AG08395 (cell line): ENCODE data around the gene DOK7.
A peak's percentile ranks its signal among the peaks of the same experiment; 100 is the strongest.

Experiments used
- DNase-seq: peaks from one replicate; pipeline ENCODE4 v3.0.0; 2012; ENCODE audit warnings: mixed read lengths, low spot score

The DOK7 gene

GRCh38 chr4:3427706-3428446 lies 35.2 kb upstream of the DOK7 start:
- DNase-seq, result no peak

- no peak for DNase-seq
Measured at GRCh38 chr4:3429651-3430050, 33.5 kb upstream of the DOK7 start.

DNA sequence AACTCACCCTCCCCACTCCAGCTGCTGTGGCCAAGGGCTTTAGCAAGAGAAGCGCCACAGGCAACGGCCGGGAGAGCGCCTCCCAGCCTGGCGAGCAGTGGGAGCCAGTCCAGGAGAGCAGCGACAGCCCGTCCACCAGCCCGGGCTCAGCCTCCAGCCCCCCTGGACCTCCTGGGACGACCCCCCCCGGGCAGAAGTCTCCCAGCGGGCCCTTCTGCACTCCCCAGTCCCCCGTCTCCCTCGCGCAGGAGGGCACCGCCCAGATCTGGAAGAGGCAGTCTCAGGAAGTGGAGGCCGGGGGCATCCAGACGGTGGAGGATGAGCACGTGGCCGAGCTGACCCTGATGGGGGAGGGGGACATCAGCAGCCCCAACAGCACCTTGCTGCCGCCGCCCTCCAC lies 32.6 kb upstream of the DOK7 start:
- DNase-seq, result no peak

GRCh38 chr4:3431446-3431993 lies 31.6 kb upstream of the DOK7 start:
- DNase-seq, result no peak

- DNase-seq, result no peak
Measured at GRCh38 chr4:3432381-3432790, 30.7 kb upstream of the DOK7 start.

- DNase-seq, result no peak
Measured at GRCh38 chr4:3433138-3433869, 29.8 kb upstream of the DOK7 start.

GRCh38 chr4:3434881-3435685 lies 28.0 kb upstream of the DOK7 start:
- no peak for DNase-seq

- no peak for DNase-seq
Measured at GRCh38 chr4:3435686-3435956, 27.5 kb upstream of the DOK7 start.

- DNase-seq, result no peak
Measured at GRCh38 chr4:3436048-3436797, 26.9 kb upstream of the DOK7 start.

- DNase-seq, result peak; percentile 79
Measured at GRCh38 chr4:3436798-3437581, 26.1 kb upstream of the DOK7 start.

- DNase-seq, result no peak
Measured at GRCh38 chr4:3437582-3437936, 25.5 kb upstream of the DOK7 start.

DNA sequence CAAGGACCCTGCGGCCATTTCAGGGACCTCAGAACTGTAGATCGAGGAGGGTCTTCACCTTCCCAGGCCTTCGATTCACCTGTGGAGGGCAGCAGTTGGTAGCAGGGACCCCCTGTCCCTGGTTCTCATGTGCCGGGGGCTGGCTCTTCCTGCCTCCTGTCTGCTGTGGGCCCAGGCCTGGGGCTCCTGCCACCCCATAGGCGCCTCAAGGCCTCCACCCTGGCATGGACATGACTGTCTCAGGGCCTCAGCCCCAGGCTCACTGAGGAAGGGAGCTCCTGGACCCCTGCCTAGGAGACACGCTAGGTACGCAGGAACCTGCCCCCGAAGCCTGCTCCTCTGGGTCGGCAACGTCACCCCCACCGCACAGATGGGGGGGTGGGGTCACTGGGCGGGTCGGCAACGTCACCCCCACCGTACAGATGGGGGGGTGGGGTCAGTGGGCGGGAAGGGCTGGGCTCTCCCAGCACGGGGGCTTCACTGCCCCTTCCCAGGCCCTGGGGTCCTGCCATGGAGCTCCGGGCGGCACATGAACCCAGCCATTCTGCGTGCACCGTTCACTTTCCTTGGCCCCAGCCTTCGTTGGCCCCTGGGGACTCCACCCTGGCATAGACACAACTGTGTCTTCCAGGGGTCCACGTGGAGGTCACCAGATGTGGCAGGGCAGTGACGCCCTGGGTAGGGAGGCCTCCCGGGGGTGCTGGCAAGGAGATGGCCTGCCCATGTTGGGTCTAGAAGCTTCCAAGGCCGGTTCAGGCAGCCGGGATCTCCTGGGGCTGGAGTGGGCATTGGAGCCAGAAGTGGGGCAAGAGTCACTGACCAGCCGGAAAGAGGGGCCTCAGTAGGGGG lies 24.9 kb upstream of the DOK7 start:
- DNase-seq, result no peak

- no peak for DNase-seq
Measured at GRCh38 chr4:3438847-3439180, 24.3 kb upstream of the DOK7 start.

GRCh38 chr4:3439391-3439790 lies 23.7 kb upstream of the DOK7 start:
- DNase-seq, result no peak

DNA sequence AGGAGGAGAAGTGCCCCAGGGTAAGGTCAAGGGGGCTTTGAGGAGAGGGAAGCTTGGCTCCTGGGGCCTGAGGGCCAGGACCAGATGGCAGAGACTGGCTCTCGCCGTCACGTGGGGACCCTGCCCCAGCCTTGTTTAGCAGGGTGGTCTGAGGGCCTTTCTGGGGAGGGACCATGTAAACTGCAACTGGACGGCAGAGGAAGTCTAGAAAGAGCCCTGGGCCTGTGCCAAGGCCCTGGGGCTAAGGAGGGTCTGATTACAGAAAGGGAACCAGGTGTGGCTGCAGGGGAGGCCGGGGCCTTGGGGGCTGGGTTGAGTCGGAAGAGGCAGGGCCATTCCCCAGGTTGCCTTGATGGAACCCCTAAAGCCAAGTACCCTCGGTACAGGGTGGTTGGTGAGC lies 23.1 kb upstream of the DOK7 start:
- DNase-seq, result no peak

DNA sequence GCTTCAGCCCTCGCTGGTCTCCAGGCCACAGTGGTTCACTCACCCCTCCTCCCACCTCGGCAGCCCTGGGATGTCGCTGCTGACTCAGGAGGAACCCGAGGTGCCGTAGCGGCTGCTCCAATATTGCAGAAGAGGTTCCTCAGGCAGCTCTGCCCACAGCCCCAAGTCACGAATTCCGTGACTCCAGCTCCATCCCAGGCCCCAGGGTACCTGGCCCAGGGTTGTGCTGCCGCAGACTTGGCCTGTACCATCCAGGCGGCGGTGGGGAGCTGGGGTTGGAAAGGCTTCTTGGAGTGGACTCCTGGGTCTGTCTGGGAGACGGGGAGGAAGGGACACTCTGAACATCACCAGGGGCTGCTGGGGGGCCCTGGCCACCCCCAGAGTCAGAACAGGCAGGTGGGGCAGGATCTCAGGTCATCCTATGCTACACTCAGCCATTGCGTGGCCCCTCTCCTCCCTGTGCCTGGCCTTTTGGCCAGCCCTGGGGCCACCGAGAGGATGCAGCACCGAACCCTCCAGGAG lies 22.1 kb upstream of the DOK7 start:
- DNase-seq, result peak; percentile 71

DNA sequence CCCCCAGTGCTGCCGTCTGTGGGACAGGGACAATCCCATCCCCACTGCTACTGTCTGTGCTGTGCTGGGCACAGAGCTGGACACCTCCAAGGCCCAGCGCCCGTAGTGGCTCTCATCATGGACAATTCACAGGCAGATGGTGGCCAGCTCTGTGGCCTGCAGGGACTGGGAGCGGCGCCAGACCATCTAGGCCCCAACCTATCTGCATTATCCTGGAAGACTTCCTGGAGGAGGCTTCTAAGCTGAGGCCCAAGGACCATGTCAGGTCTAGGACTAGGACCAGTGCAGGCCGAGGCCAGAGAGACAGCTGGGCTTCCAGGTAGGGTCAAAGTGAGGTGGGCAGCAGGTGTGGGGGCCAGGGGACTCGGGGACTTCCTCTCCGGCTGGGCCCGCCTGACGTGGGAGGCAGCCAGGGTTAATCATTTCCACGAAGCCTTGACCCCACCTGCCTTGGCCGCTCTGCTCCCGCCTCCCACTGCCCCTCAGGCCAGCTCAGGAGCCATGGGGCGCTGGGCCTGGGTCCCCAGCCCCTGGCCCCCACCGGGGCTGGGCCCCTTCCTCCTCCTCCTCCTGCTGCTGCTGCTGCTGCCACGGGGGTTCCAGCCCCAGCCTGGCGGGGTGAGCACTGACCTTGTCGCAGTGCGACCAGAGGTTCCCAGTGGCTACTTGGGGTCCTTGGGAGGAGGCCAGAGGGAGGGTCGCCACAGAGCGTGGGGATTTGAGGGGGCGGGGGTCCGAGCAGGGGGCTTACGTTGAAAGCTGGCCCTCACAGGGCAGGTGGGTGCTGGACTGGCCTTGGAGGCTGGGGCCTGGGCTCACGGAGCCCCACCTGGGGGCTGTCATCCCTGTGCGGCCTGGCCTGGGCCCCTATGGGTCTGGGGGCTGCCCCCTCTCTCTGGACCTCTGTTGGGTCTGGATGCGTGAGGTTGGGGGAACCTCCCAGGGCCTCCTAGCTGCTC lies 21.3 kb upstream of the DOK7 start, which contains the start of gene HGFAC:
TSS of gene HGFAC (plus strand) at position 468 of the 959 bp plus-strand sequence. CDS start at position 502, 34 bp downstream.
- DNase-seq, result no peak

DNA sequence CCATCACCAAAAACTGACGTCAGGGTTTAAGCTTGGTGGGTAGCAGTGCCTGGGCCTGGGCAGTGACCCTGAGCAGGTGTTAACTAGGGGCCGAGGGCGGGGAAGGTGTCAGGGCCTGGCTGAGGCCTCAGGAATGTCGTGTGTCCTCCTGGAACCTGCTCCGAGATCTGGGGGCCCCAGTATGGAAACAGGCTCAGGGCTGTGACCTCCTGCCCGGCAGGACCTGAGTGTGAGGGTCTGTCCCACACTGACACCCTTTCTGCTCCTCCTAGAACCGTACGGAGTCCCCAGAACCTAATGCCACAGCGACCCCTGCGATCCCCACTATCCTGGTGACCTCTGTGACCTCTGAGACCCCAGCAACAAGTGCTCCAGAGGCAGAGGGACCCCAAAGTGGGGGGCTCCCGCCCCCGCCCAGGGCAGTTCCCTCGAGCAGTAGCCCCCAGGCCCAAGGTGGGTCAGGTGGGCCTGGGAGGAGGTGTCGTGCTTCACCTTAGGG lies 20.6 kb upstream of the DOK7 start:
- no peak for DNase-seq
